Brain microvascular endothelial cell (primary cell): ENCODE results near the gene DAW1.

Experiments used
- DNase-seq: peaks from one replicate; pipeline ENCODE4 v3.0.0-alpha.2; 2020
- H3K27ac ChIP-seq: fragments of 250-450 bp; sonication (Bioruptor Pico); 2 replicates; pipeline ENCODE4 v1.5.1; 2020; ENCODE audit warnings: mild to moderate bottlenecking, moderate library complexity
- H3K27me3 ChIP-seq: fragments of 250-450 bp; sonication (Bioruptor Pico); replicated peaks from 2 replicates; pipeline ENCODE4 v1.5.1; 2020; ENCODE audit warnings: mild to moderate bottlenecking
- H3K36me3 ChIP-seq: fragments of 250-450 bp; sonication (Bioruptor Pico); replicated peaks from 2 replicates; pipeline ENCODE4 v1.5.1; 2020; ENCODE audit warnings: mild to moderate bottlenecking
- H3K4me3 ChIP-seq: 2 replicates; pipeline ENCODE4 v1.5.1; 2011; ENCODE audit warnings: low read depth, mild to moderate bottlenecking, control low read depth, low read length, moderate library complexity
- in situ Hi-C: cut with HindIII; loops from 2 replicates; pipeline ENCODE4 v1.10.0; 2017; ENCODE audit warnings: low sequenced_read_pairs, low pct_ligation_motif_present
- TF ChIP-seq, protein P1 (sequence below): IDR thresholded peaks from 2 replicates; pipeline ENCODE4 v1.5.1; 2011; ENCODE audit warnings: low read depth, mild to moderate bottlenecking, moderate library complexity, low read length, control low read depth, inconsistent platforms; ENCODE audit errors: missing control alignments

The DAW1 gene, protein sequence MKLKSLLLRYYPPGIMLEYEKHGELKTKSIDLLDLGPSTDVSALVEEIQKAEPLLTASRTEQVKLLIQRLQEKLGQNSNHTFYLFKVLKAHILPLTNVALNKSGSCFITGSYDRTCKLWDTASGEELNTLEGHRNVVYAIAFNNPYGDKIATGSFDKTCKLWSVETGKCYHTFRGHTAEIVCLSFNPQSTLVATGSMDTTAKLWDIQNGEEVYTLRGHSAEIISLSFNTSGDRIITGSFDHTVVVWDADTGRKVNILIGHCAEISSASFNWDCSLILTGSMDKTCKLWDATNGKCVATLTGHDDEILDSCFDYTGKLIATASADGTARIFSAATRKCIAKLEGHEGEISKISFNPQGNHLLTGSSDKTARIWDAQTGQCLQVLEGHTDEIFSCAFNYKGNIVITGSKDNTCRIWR

DNA sequence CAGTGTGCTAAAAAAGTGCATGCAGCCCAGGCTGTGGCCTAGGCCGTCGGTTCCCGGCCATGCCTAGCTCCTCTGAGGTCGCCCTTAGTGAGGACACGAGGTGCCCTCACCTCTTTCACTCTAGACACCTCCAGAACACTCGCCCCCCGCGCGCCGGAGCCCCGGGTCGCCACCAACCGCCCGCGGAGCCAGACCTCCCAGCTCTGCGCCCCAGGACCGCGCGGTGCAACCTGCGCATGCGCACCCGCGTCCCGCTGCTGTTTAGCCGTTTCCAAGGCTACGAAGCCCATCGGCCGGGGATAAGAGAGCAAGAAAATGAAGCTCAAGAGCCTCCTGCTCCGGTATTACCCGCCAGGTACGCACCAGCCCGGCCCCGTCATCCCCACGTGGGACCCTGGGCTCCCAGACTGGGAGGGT, at the start of gene DAW1:
DAW1 (plus strand) TSS at position 257 of the 417 bp plus-strand sequence; CDS start at position 316, 59 bp downstream.
- TF ChIP-seq, protein P1, sequence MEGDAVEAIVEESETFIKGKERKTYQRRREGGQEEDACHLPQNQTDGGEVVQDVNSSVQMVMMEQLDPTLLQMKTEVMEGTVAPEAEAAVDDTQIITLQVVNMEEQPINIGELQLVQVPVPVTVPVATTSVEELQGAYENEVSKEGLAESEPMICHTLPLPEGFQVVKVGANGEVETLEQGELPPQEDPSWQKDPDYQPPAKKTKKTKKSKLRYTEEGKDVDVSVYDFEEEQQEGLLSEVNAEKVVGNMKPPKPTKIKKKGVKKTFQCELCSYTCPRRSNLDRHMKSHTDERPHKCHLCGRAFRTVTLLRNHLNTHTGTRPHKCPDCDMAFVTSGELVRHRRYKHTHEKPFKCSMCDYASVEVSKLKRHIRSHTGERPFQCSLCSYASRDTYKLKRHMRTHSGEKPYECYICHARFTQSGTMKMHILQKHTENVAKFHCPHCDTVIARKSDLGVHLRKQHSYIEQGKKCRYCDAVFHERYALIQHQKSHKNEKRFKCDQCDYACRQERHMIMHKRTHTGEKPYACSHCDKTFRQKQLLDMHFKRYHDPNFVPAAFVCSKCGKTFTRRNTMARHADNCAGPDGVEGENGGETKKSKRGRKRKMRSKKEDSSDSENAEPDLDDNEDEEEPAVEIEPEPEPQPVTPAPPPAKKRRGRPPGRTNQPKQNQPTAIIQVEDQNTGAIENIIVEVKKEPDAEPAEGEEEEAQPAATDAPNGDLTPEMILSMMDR: no peak
- peak within 1 kb of the TSS; percentile 58 for H3K4me3 ChIP-seq
- no peaks in the 10 kb centered on the region for H3K36me3 ChIP-seq
- in situ Hi-C loops: no loop called here
- DNase-seq: peak; percentile 77
- H3K27me3 ChIP-seq: no peaks in the 10 kb centered on the region
- H3K27ac ChIP-seq: peak within 1 kb of the TSS; percentile 99

- TF ChIP-seq, protein P1: no peak
- Histone ChIP-seq H3K27me3 (no peaks in the 10 kb centered on the region), H3K27ac (no peak overlapping the region), H3K36me3 (no peaks in the 10 kb centered on the region), H3K4me3 (no peak overlapping the region)
- no peak for DNase-seq
- in situ Hi-C loops: no loop called here
Measured at GRCh38 chr2:227822416-227823003, 48.9 kb upstream of the DAW1 start.

GRCh38 chr2:227823922-227824321, 47.5 kb upstream of the DAW1 start:
- H3K27me3 ChIP-seq: no peaks in the 10 kb centered on the region
- no peaks in the 10 kb centered on the region for H3K36me3 ChIP-seq
- no peak for DNase-seq
- H3K27ac ChIP-seq: no peak overlapping the region
- TF ChIP-seq, protein P1: no peak
- in situ Hi-C loops: no loop called here
- H3K4me3 ChIP-seq: no peak overlapping the region

- TF ChIP-seq, protein P1: no peak
- no peaks in the 10 kb centered on the region for H3K36me3 ChIP-seq
- H3K27me3 ChIP-seq: no peaks in the 10 kb centered on the region
- no peak overlapping the region for H3K27ac ChIP-seq
- in situ Hi-C loops: no loop called here
- DNase-seq: no peak
- H3K4me3 ChIP-seq: no peak overlapping the region
Measured at GRCh38 chr2:227824711-227825110, 46.7 kb upstream of the DAW1 start.

GRCh38 chr2:227826019-227826521, 45.4 kb upstream of the DAW1 start:
- TF ChIP-seq, protein P1: no peak
- Histone ChIP-seq H3K4me3 (no peak overlapping the region), H3K27ac (no peak overlapping the region), H3K27me3 (no peaks in the 10 kb centered on the region), H3K36me3 (no peaks in the 10 kb centered on the region)
- DNase-seq: no peak
- in situ Hi-C loops: no loop called here
